GM18526 (cell line): Measurements from ENCODE around the gene SUPT4H1.

Experiments used
- POLR2A ChIP-seq: IDR thresholded peaks from 3 replicates; pipeline ENCODE4 v1.6.1; 2011; ENCODE audit not compliant: insufficient read length; ENCODE audit errors: extremely low read depth

Gene SUPT4H1

GRCh38 chr17:58338454-58338840 lies 13.6 kb downstream of the SUPT4H1 start:
- no peak for TF ChIP-seq POLR2A

- TF ChIP-seq POLR2A, result no peak
These were observed 14.2 kb downstream of the SUPT4H1 start for GRCh38 chr17:58337600-58338453.

GRCh38 chr17:58337210-58337599 lies 14.8 kb downstream of the SUPT4H1 start:
- TF ChIP-seq POLR2A, result no peak

GRCh38 chr17:58336456-58337209 lies 15.4 kb downstream of the SUPT4H1 start:
- TF ChIP-seq POLR2A, result no peak

- no peak for TF ChIP-seq POLR2A
These were observed 16.1 kb downstream of the SUPT4H1 start for GRCh38 chr17:58335779-58336455.

- TF ChIP-seq POLR2A, result no peak
These were observed 16.8 kb downstream of the SUPT4H1 start for GRCh38 chr17:58335061-58335731.

GRCh38 chr17:58334661-58335060 lies 17.3 kb downstream of the SUPT4H1 start:
- TF ChIP-seq POLR2A, result no peak

GRCh38 chr17:58334256-58334655 lies 17.7 kb downstream of the SUPT4H1 start:
- TF ChIP-seq POLR2A, result no peak

GRCh38 chr17:58333736-58334207 lies 18.2 kb downstream of the SUPT4H1 start:
- TF ChIP-seq POLR2A, result no peak

GRCh38 chr17:58332778-58333735 lies 18.9 kb downstream of the SUPT4H1 start:
- no peak for TF ChIP-seq POLR2A

GRCh38 chr17:58331815-58332777 lies 19.9 kb downstream of the SUPT4H1 start:
- TF ChIP-seq POLR2A, result no peak

GRCh38 chr17:58330997-58331814 lies 20.8 kb downstream of the SUPT4H1 start:
- TF ChIP-seq POLR2A, result no peak
